ENCODE measurements around the gene SF1.
A peak's percentile ranks its signal among the peaks of the same experiment; 100 is the strongest.

SF1 gene

DNA sequence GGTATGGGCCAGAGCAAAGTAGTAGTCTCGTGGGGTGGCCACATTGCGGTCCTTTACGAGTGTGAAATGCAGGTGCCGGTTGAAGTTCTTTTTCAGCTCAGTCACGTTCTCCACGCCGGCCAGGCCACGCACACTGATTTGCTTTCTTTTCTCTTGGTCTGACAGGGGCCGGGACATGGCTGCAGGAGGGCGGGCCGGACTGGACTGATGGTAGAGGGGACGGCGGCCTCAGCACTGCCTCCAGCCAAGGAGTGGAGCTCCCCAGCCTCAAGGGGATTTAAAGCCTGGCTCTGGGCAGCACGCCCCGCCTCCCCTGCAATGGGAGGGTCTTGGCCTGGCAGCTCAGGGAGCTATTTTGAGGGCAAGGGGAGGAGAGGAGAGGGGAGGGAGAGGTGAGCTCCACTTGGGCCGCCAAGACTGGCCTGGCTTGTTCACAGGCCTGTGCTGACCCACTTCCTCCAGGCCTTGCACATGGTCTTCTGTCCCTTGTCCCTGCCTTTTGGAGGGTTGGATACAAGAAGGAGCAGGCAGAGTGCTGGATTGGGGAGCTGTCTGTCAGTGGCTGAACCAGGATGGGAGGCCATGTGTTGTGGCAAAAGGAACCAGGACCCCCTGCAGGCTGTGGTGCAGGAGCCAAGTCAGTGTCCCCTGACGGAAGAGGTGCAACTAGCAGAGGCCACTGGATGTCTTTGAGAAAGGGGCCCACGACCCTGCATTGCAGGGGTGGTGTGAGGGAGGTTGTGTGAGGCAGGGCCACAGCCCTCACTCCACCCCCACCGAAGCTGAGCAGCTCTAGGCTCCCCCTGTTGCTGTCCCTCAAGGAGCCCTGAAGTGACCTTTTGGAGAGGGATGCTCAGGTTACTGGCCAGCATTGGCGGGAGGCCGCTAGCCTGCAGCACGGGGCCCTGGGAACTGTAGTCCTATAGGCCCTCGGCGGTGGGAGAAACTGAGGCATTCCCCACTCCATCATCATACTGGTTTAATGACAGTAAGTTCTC is 18.3 kb downstream of the SF1 start, which contains the start of gene PYGM:
Gene PYGM (minus strand): TSS at position 253 of the 998 bp plus-strand sequence. CDS start 76 bp downstream, at position 177.
- peak; percentile 40 for DNase-seq

DNA sequence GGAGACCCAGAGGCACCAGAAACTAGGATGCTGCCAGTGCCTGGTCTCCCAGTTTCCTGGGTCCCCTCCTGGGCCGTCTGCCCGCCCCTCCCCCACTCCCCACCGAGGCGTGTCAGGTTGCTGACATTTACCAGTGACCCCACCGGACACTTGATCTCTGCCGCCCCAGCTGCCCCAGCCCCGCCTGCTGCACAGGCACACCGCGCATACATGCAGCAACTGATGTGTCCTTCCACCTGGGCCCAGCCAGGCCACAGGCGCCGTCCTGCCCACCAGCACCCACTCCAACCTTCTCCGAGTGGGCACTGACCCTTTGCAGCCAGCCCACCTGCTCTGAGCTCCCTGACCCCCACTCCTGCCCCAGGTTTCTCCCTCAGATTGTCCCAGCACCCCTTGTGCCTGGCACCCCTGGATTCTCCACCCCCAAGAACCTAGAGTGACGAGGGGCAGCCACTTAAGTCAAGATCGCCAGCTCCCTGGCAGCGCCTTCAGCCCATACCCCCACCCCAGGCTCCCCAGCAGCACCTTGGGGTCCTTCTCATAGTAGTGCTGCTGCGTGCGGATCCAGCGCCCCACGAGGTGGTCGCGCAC is 19.1 kb downstream of the SF1 start:
- peak; percentile 30 for DNase-seq

DNA sequence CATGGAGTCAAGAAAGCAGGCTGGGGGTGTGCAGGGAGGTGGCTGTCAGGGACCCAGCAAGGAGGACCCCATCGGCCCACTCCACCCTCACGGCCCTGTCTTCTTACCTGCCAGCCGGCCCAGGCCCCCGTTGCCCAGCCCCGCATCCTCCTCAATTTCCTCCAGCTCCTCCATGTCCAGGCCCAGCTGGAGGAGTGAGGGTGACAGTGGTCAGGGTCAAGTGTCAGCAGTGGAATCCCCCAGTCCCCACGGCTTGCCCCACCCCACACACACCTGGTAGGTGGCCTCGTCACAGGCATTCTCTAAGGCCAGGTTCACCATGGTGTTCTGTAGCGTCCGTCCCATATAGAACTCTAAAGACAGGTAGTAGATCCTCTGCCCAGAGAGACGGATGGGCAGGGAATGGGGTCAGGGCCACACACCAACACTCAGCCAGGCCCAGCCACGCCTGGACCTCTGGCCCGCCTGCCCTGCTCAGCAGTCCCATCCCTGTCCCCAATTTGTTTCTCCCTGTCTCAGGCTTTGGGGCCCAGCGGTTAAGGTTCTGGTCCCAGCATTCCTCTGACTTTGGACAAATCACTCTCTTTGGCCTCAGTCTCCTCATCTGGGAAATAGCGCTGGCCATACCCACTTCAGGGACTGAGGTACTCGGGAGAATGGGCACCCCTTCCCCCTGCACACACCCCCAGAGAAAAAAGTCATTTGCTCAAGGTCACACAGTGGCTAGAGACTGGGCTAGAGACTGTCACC is 19.8 kb downstream of the SF1 start:
- no peak for DNase-seq

DNA sequence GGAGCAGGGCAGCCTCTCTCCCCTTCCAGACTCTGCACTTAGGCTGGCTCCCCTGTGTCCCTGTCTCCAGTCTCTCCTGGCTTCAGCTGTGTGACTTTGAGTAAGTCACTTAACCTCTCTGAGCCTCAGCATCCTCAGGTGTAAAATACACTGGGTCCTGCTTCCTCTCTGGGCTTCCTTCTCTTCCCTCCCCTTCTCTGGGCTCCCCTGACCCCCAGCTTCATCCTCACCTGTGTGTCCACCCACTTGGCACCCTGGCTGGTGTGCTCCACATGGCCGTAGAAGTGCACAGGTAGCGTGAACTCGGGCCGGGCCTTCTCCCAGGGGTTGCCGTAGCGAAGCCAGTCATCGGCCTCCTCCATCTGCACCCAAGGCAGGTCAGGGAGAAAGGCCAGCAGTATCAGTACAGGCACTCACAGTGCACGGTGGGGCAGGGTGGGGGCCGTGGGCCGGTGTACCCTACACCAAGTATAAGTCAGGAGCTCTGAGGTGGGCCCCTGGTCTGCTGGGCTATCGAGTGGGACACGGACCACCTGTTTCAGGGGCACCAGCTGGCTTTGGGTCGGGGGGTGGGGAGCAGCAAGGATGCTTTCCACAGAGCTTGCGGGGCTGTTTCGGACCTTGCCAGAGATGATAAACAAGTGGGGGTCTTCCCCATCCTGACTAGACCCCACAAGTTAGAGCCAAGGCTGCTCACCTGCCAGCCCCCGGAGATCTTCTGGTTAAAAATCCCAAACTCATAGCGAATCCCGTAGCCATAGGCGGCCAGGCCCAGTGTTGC is 20.6 kb downstream of the SF1 start:
- no peak for DNase-seq

DNA sequence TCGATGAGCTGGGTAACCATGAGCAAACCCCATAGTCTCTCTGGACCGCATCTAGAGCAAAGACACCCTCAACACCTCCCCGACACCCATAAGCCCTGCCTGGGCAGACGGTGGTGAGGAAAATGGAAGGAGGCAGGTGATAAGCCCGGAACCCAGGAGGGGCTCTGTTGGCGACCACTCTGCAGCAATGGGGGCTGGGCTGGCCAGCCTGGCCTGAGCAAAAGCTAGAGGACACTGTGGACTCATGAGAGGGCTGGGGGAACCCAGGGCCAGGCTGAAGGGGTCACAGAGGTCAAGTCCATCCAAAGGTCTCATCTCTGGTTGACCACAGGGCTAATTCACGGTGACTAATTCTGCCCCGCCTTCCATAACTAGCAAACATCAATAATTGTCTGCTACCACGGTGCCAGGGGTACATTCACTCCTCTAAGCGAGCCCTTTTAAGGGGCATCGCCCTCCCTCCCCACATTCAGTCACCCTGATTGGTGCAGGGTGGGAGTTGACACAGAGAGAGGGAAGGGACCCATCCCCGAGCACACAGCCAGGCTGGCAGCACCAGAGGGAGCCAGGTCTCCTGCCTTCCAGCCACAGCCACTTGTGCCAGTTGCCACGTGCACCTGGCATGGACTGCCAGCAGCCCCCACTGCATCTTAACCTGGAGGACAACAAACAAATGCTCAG is 22.5 kb downstream of the SF1 start:
- DNase-seq = peak; percentile 1

DNA sequence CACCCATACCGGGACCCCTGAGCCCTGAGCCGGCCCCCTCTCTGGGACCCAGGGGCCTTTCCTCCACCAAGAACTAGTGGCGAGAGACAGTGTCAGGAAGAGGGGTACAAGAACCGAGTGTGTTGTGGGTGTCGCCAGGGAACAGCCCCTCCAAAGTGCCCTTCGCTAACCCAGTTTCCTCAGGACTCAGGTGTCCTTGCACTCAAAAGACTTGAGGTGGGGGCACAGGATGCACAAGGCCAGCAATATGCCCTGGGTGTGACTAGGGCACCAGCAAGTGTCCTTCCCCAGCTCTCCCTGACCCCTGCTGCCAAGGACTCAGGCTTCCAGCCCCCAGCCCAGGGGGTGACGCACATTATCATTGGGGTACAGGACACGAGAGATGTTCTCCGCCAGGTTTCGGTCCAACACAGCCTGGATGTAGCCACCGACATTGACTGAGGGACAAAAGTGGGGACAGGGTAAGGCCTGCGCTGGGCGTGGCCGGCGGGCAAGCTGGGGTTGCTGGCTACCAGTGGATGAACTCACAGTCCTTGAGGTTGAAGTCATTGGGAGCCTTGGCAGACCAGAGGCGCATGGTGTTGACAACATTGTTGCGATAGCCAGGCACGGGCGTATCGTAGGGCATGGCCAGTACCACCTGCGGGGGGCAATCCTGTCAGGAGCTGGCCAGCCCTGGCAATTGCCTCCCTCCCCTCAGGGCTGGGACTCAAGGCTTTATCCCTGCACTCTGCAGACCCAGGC is 23.3 kb downstream of the SF1 start:
- no peak for DNase-seq

DNA sequence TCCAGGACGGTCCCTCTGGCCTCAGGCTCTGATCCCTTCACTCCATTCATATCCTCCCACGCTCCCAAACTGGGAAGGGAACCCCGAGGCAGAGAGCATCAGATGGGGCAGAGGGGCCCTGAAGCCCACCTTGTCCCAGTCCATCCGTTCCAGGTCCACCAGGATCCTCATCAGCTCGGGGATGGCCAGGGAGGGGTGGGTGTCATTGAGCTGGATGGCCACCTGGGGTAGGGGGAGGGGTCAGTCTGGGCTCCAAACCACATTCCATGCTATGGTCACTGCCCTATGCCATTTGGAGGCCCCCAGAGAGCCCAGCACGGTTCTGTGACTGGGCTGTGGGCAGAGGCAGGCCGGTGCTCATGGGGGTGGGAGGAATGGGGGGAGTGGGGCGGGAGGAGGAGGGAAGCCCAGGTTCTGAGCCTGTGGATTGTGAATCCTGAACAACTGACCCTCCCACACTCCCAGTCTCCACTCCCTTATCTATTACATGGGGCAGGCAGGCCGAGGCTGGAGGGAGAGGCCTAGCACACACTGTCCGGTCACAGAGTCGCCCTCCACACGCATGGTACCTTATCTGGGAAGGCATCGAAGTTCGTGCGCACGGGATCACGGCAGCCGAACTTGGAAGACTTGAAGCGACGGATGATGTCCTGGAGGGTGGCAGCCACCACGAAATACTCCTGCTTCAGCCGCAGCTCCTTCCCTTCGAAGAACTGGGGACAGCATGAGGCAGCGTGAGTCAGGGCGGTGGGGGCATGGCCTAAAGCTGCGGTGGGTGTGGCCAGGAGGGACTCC is 24.0 kb downstream of the SF1 start:
- DNase-seq = no peak

DNA sequence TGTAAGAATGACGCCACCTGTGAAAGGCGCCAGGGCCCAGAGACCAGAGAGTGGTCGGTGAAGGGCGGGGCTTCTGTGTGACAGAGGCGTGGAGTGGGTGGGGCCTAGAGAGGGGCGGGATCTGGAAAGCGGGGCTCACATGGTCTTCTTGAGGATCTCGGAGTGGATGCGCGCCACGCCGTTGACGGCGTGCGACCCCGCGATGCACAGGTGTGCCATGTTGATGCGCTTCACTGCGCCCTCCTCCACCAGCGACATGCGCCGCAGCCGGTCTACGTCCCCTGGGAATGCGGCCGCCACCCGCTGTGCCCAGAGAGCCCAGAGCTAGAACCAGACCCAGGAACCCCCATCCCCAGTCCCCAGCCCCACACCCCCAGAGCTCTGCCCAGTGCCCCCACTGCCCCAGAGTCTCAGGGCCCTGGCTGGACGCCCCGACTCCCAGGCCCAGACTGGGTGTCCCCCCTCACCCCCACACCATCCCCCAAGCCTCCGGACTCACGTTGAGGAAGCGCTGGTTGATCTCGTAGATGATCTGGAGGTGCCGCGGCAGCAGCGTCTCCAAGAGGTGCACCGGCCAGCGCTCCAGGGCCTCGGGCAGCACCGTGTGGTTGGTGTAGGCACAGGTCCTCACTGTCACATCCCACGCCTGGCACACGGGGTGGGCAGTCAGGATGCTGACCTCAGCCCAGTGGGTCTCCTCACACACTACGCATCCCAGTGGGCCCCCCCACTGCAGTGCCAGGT is 24.8 kb downstream of the SF1 start:
- DNase-seq = no peak

DNA sequence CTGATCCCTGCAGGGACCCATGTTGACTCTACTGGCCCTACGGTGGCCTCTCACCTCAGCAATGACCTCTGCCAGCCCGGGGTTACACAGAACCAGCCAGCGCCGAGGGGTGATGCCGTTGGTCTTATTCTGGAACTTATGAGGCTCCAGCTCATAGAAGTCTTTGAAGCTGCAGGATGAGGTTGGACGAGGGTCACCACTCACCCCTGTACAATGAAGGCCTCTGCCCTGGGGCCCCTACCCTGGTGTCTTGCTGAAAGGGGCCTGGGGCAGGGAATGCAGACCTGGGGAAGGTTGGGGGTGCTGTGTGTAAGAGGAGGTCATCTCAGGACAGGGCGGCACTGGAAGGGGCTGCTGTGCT is 25.3 kb downstream of the SF1 start:
- DNase-seq = no peak

DNA sequence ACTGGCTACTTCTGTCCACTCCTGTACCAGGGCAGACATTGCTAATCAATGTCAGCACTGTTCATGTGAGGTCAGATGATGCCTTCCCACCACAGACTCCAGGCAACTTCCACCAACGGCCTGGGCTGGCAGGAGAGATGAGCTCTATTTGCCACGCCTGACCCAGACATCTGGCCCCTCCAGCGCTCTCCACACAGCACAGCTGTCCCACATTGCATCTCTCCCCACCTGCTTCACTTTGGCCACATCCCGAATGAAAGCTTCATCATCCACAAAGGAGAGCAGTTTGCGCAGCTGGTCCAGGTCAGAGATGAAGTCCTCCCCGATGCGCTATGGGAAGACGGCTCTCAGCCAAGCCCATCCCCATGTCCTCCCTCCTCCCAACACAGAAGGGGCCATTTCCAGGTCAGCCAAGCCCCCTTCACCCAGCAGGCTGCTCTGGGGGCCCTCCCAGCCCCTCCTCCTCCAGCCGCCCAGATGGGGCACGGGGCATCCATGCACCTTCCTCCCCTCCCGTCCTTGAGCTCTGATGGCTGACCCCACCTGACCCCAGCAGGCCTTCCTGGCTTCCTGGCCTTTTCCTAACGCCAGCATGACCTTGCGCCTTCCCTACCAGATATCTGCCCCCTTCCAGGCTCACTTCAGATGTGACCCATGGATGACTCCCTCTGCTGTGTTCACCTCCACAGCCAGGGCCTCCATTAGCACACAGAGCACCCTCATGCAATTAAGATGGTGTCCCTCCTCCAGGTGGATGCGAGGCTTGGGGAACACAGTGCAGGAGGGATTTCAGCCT is 26.0 kb downstream of the SF1 start:
- DNase-seq = no peak

DNA sequence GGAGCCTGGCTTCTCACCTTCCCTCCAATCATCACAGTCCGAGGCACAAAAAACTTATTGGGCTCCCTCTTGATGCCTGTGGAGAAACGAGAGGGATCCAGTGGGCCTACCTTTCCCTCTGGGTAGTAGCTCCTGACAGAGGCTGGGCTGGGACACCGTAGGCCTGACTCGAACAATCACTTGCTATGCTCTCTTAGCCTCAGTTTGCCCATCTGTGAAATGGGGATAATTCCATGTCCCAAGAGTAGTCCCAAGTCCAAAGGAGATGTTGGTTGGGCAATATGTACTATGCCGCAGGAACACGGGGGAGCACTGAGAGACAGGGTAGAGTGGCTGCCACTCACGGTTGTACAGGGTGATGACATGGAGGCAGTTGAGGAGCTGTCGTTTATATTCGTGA is 26.8 kb downstream of the SF1 start:
- DNase-seq = no peak

DNA sequence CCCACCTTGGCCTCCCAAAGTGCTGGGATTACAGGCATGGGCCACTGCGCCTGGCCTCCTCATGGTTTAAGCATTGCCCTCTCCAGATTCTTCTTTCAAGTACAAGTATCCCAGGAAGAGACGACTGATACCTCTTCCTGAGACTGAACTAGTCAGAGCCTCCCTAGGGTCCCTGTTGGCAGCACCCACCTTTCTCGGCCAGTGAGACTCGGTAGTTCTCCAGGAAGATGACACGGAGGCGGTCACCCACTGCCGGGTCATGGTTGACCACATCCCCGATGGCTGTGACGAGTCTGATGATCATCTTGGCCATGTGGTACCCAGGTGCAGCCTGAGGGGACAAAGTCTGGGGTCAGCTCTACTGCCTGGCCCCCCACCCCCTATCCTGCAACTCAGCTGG is 27.2 kb downstream of the SF1 start:
- no peak for DNase-seq

DNA sequence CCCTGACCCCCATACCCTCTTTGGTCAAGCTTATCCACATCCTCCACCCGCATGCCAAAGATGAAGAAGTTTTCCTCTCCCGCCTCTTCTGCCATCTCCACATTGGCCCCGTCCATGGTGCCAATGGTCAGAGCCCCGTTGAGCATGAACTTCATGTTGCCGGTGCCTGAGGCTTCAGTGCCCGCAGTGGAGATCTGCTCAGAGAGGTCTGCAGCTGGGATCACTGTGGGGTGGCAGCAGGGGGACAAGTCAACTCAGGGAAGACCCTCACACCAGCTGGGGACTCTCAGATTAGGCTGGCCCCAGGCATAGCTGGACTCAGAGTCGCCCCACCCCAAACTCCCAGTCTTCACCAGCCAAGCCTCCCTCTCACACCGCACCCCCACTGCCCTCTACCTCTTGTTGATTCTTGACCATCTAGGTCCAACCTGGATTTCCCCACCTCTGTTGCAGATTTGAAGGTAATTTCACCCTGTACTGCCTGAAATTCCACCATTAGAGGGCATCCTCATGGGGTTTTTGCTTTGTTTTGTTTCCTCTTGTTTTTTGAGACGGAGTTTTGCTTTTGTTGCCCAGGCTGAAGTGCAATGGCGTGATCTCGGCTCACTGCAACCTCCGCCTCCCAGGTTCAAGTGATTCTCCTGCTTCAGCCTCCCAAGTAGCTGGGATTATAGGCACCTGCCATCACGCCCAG is 27.8 kb downstream of the SF1 start:
- DNase-seq = peak; percentile 51

DNA sequence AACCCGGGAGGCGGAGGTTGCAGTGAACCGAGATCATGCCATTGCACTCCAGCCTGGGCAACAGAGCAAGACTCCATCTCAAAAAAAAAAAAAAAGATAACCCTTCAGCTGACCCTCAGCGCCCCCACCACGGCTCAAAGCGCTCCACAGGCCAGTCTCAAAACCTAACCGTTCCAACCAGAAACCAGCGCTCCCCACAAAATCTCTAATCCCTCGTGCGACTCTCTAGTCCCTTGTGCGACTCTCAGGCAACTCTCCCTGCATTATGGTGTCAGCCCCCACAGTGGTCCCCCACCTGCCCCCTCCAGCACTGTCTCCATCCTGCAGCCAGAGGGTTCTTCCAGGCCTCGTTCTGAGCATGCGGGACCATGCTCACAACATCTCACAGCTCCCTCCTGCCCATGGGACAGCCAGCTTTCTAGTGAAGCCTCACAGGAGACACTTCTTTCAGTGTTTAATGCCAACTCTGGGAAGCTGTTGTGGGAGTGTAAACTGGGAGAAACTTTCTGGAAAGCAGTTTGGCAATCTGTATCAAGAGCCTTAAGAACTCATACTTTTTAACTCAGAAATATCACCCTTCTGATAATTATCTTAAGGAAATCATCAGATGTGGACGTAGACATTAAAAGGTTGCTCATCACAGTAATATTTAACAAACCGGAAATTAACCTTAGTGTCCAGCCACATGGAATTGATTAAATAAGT is 30.2 kb downstream of the SF1 start:
- no peak for DNase-seq

DNA sequence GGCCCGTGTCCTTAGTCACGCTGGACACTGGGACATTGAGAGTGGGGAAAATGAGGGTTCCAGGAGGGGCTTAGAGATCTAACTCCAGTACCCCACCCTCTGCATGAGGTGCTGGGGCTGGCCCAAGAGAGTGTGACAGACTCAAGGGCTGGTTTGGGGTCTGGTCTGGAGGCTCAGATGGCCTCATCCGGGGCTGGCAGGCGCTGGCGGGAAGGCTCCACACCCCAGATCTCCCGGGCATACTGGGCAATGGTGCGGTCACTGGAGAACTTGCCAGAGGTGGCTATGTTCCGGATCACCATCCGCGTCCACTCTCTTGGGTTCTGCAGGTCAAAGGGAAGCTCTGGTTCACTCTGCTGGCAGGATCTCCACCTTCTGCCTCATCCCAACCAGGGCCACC is 31.9 kb downstream of the SF1 start:
- DNase-seq = no peak

DNA sequence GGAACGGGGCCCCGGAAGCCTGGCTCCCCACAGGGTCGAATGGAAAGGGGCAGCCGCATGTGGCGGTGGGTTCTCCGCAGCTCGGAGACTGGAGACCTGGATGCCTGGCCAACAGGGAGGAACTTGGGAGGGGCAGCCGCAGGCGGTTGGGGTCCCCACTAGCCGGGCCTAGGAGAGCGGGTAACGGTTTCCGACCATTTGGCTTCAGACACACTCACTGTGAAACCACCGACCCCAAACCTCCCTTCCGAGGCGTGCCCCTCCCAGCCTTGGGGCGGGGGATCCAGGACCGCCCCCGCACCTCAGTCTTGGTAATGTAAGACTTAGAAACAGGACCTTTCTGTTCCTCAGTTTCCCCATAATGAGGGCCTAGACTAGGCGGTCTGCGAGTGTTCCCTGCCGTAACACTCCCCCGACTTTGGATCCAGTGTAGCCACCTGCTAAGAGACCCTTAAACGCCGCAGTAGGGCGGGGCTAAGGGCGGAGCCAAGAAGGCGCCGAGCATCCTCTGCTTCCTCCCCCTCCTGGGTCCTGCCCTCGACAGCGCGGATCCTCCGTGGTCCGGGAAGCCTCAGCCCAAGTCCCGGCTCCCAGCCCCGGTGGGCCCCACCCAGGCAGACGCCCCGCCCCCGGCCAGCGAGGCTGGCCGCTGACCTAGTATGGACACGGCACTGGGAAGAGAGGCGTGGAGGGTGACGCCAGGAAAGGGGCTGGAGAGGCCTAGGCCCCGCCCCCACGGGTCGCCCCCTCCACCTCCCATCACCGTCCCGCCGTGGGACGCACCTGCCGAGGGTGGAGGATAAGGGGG is 32.6 kb downstream of the SF1 start:
- DNase-seq = peak; percentile 87

DNA sequence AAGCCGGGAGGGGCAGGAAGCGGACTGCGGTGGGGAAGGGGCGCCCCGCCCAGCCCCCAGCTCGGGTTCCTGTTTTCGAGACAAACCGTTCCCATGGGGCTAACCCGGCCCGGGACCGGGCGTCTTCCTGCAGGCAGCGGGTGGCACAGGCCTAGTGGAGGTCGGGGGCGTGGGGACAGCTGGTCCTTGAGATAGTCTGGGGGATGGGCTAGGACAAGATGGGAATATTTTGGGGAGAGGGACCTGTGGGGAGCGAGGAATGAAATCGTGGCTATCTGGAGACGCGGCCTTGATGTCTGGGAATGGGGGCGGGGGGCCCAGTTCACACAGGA is 33.2 kb downstream of the SF1 start:
- DNase-seq = peak; percentile 92
